DMS153 treated with DMSO at 0.1 percent for 48 hours (cell line): ENCODE data around the gene MIEF2.
A peak's percentile ranks its signal among the peaks of the same experiment; 100 is the strongest.

Source experiments
- DNase-seq: peaks from one replicate; lab custom pipeline; 2025; ENCODE audit not compliant: unreplicated experiment; lab: John Stamatoyannopoulos, UW

Gene MIEF2

DNA sequence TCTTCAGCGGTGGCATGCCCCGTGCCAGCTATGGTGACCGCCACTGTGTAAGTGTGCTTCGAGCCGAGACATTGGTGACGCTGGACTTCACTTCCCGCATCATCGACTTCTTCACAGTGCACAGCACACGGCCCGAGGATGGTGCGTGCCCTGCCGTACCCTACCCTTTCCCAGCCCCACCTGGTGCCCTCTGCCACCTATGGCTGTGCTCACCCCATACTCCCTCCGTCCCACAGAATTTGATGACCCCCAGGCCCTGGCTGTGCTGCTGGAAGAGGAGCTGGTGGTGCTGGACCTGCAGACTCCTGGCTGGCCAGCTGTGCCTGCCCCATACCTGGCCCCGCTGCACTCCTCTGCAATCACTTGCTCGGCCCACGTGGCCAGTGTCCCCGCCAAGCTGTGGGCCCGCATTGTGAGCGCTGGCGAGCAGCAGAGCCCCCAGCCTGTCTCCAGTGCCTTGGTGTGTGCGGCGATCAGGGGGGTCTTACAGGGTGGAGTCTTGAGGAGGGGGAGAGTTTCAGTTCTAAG, 25.5 kb upstream of the MIEF2 start:
- DNase-seq: no peak

DNA sequence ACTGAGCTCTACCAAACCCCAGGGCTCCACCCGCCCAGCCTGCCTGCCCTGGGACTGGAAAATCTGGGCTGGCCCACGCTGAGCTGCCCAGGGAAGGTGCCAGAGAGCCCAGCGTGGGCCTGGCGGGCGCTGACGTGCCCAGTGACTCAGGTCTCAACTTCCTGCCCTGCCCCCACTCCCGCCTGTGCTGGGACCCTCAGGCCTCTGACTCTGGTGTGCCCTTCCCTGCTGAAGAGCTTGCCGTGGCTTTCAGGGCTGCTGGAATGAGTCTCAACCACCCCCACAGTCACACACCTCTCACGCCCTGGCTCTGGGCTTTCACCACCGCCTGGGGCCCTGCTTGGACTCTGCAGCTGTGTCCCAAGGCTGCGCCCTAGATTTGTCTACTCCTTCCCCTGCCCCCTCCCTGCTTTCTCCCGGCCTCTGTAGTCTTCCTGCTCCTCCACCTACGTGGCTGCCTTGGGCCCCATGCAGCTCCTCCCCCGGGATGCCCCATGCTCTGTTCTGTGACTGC, 24.7 kb upstream of the MIEF2 start:
- DNase-seq: no peak

DNA sequence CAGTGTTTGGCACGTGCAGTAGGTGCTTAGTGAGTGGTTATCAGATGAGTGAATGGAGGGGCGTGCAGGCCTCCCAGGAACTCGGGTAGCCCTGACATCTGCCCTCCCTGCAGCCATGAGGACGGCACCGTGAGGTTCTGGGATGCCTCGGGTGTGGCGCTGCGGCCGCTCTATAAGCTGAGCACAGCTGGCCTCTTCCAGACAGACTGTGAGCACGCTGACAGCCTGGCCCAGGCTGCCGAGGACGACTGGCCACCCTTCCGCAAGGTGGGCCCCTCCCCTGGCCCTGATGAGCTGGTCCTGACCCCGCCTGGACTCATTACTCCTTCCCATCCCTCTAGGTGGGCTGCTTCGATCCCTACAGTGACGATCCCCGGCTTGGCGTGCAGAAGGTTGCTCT, 24.0 kb upstream of the MIEF2 start:
- no peak for DNase-seq

DNA sequence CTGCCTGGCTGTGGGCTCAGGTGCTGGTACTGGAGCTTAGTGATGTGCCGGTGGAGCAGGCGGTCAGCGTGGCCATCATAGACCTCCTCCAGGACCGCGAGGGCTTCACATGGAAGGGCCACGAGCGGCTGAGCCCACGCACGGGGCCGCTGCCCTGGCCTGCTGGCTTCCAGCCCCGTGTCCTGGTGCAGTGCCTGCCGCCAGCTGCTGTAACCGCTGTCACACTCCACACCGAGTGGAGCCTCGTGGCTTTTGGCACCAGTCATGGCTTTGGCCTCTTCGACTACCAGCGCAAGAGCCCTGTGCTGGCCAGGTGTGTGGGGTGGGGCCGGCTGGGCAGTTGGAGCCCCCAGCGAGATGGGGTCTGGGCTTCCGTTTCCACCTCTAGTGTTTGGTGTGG, 23.0 kb upstream of the MIEF2 start:
- DNase-seq: no peak

GRCh38 chr17:18238299-18238698, 22.2 kb upstream of the MIEF2 start:
- no peak for DNase-seq

DNA sequence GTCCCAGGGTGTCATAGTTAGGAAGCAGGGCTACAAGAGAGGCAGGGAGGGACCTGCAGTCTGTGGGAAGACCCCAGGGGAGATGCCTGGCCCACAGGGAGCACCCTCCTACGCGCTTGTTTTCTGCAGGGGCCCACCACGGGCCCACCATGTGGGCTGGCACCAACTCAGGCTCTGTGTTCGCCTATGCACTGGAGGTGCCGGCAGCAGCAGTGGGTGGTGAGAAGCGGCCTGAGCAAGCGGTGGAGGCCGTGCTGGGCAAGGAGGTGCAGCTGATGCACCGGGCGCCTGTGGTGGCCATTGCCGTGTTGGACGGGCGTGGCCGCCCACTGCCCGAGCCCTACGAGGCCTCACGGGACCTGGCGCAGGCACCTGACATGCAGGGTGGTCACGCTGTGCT, 20.0 kb upstream of the MIEF2 start:
- no peak for DNase-seq

DNA sequence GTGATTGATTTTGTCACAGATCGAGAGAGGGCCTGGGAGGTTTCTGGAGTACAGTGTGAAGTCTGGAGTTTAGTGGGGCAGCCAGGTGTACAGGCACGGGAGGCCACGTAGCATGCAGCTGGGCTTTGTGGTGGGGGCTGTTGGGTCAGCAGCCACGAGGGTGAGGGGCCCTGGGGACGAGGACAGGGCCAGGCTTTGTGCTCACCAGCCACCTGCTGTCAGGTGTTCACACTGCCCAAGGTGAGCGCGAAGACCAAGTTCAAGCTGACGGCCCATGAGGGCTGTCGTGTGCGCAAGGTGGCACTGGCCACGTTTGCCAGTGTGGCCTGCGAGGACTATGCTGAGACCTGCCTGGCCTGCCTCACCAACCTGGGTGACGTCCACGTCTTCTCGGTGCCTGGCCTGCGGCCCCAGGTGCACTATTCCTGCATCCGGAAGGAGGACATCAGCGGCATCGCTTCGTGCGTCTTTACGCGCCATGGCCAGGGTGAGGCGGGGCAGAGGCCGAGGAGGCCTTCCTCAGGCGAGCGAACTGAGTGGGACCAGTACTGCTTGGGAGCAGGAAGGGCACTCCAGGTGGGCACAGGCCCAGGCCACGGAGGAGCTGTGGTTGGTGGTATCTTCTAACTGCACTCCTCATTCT, 19.1 kb upstream of the MIEF2 start:
- no peak for DNase-seq

DNA sequence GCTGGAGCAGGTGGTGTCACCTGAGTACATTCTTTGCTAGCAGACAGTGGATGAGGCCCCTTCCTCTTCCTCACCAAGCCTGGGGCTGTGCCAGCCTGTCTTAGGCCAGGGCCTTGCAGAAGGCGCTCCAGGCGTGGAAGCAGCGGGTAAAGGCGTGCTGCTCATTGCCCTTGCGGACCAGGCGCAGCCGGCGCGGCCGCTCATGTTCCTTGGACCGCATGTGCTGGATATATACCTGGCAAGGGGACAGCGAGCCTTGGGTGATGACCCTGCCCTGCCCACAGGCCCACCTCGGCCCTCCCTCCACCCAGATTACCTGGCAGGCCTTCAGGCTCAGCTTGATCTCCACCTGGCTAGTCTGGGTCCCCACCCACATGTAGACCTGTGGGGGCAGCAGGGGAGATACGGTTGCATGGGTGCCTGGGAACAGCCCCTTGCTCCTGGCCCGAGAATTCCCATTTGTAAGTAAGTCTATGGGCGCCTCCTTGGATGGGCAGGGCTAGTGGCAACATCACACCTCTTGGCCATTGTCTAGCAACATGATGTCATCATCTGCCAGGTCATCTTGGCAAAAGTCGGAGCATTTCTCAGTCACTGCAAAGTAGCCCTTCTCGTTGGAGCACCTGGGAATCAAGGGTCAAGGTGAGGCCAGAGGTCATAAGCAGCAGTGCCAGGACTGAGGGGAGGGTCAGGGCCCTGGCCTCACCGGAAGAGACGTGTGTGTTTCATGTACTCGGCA, 15.3 kb upstream of the MIEF2 start:
- no peak for DNase-seq

GRCh38 chr17:18246109-18246725, 14.2 kb upstream of the MIEF2 start:
- no peak for DNase-seq

DNA sequence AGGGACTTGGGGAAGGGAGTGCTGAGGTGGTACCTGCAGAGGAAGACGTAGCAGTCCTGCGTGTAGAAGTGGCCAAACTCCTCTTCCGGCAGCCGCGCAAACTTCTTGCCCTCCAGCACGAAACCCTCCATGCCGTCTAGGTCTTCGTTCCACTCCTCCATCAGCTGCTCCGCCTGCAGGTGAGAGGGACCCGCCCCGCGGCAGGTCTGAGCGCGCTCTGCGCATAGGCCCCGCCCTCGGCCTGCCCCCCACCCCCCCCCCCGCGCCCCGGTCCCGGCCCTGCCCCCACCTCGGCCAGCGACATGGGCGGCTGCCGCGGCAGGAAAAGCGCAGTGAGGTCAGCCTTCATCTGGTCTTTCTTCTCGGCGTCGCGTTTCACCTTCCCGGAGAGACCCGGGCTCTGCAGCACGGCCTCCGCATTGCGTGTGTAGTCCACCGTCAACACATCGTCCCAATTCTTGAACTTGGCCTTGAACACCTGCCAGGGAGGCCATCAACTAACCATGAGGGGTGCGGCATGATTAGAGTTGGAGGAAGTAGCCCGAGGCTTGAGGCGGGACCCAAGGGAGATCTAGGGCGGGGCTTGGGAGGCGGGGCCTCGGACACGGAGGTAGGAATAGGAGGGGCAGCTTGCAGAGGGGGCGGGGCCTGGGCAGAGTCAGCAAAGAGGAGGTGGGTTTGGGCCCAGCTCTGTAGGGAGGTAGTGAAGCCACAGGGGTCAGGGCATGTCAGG, 13.4 kb upstream of the MIEF2 start:
- DNase-seq: peak; percentile 58

DNA sequence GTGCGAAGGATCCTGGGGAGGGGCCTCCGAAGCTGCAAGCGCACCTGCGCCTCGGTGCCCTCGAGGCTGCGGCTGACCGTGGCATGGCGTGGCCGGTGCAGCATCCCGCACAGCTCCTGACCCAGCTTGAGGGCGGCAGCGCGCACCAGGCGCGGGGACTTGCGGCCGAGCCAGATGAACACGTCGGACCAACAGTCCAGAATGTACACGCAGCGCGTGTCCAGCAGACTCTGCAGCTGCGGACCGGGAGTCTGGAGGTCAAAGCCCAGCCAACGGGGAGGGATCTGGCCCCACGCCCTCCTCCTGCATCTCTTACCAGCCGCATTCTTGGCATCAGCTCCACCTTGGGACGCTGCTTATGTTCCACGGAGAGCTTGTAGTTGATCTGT, 12.9 kb upstream of the MIEF2 start:
- no peak for DNase-seq

DNA sequence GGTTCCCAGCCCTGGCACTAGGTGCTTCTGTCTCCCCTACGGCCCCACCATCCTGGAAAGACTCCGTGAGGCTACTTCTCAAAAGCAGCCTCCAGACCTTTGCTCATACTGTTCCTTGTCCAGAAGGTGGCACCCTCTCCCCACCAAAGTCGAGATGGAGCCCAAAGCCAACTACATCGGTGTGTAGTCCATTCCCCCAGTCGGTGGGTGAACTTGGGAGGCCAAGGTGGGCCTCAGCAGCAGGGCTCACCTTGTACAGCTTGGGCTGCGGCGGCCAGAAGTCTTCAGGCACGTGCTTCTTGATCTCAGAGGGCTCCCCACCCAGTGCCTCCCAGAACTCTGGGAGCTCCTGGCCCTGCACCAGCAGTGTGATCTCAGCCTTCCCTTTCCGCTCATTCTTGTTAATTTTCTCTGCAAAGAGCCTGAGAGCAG, 12.1 kb upstream of the MIEF2 start:
- DNase-seq: peak; percentile 11

DNA sequence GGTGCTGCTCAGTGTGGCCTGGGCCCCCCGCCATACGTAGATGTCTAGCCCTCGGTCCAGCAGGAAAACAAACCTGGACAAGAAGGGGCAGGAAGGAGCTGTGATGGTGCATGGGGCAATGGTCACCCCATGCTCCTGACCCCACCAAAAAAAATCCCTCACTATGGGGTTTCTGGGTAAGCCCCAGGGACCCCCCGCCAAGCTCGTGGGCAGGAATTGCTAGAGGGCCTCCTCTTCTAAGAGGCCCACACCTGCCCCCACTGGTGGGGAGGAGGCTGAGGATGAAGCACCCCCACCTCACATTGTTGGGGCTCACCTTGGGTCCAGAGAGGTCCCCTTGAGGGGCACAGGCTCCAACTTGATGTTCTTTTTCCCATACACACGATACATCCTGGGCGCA, 11.7 kb upstream of the MIEF2 start:
- no peak for DNase-seq

GRCh38 chr17:18250259-18250658, 10.2 kb upstream of the MIEF2 start:
- no peak for DNase-seq

DNA sequence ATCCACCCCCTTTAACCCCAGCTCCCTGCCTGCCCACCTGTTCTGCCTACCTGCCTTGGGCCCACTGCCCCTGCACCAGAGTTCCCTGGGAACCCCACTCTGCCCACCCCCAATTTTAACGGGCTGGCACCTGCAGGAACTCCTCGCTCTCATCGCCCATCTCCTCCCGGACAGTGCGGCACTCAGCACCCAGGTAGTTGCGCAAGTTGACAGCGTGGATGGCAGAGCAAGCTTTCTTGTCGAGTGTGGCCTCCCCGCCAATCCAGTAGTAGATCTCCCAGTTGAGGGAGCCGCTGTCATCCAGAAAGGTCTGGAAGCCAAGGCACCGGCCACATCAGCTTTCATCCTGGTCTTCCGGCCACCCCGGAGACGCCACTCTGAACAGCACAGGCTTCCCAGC, 9.8 kb upstream of the MIEF2 start:
- DNase-seq: no peak

DNA sequence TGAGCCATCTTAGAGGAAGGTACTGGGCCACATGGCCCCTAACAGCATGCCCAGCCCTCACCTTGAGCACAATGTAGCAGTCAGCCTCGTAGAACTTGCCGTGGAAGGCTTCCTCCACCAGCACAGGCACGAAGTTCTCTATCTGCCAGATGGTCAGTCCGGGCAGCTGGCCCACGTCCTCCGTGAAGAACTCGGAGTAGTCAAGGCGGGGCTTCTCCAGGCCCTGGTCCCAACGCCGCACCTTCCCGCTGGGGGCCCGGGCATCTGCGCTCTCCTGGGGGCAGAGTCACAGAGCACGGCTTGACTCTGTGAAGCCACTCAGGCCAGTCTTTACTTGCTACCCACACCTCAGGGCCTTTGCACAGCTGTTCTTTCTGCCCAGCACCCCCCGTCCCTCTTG, 9.3 kb upstream of the MIEF2 start:
- DNase-seq: no peak

GRCh38 chr17:18252160-18252559, 8.3 kb upstream of the MIEF2 start:
- DNase-seq: no peak

- no peak for DNase-seq
Observed at GRCh38 chr17:18253187-18253884, 7.1 kb upstream of the MIEF2 start.

DNA sequence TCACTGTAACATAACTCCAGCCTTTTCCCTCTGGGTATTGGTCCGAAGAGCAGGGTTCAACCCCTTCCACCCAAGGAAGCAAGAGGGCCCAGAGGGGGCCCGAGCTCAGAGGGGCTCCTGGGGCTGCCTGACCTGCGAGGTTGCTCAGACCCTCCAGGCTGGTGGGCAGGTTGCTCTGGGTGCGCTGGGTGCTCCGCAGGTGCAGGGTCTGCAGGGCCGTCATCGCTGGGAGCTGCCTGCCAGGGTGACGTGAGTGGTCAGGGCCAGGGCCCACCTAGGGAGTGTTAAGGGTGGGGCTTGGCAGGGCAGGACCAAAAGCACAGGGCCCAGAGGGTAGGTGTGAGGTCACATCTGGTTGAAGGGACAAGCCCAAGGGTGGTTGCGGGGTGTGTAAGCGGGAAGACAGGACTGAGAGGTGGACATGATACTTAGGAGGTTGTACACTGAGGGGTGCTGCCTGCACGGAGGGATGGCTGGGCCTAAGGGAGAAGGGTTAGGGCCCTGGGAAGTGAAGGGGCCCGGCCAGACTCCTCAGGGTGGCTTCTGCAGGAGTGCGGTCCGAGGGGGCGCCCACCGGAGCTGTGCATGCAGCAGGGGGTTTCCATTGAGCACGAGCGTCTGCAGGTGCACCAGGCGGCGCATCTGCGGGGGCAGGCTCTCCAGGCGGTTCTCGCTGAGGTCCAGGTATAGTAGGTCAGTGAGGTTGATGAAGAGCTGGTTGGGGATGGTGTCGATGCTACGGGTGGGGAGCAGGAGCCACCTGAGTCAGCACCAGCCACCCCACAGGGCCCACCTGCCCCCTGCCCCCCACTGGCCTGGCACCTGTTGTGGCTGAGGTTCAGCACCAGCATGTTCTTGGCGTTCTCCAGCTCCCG, 6.3 kb upstream of the MIEF2 start:
- no peak for DNase-seq
